ENCODE measurements around the gene PTPRR. TPM values are rescaled to one million over a fixed set of nuclear protein-coding genes. Genes with fewer than 3 reads are reported as not detected.

The PTPRR gene
- total and polyA plus RNA-seq, 8 donors = 0.45 to 11.1 (median 3.9) TPM; not detected in 2

DNA sequence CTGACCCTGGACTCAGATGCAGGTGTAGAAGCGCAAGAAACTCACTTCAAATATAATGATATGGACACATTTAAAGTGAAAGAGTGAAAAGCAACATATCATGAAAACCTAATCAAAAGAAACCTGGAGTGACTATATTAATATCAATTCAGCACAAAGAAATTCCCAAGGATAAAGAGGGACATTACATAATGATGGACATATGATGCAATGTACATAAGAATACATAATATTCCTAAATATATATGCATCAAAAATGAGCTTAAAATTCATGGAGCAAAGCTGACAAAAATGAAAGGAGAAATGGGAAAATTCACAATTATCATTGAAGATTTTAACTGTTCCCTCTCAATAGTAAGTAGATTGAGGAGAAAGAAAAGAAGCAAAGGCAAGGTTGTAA is 24.6 kb downstream of the PTPRR start:
- DNase-seq = no peak
- Histone ChIP-seq H3K4me1 (no peaks in the 10 kb centered on the region), H3K36me3 (no peaks in the 10 kb centered on the region), H3K9me3 (no peaks in the 10 kb centered on the region), H3K27me3 (no peaks in the 10 kb centered on the region), H3K27ac (no peak overlapping the region), H3K4me3 (no peak overlapping the region)
- intact Hi-C loops (cut with DNase I; ENCODE audit: low total_unique reads) = no loop called here
- 94 to 100% (median 96%) methylated on average over 1 of the region's 1 CpG for WGBS, 5 donors
- TF ChIP-seq POLR2A (IDR thresholded peaks at IDR 0.05) = no peak
- no peak for TF ChIP-seq POLR2AphosphoS5 (IDR thresholded peaks at IDR 0.05)
- TF ChIP-seq EP300 (IDR thresholded peaks at IDR 0.05) = no peak
- TF ChIP-seq, protein P1, sequence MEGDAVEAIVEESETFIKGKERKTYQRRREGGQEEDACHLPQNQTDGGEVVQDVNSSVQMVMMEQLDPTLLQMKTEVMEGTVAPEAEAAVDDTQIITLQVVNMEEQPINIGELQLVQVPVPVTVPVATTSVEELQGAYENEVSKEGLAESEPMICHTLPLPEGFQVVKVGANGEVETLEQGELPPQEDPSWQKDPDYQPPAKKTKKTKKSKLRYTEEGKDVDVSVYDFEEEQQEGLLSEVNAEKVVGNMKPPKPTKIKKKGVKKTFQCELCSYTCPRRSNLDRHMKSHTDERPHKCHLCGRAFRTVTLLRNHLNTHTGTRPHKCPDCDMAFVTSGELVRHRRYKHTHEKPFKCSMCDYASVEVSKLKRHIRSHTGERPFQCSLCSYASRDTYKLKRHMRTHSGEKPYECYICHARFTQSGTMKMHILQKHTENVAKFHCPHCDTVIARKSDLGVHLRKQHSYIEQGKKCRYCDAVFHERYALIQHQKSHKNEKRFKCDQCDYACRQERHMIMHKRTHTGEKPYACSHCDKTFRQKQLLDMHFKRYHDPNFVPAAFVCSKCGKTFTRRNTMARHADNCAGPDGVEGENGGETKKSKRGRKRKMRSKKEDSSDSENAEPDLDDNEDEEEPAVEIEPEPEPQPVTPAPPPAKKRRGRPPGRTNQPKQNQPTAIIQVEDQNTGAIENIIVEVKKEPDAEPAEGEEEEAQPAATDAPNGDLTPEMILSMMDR (IDR thresholded peaks at IDR 0.05) = no peak

DNA sequence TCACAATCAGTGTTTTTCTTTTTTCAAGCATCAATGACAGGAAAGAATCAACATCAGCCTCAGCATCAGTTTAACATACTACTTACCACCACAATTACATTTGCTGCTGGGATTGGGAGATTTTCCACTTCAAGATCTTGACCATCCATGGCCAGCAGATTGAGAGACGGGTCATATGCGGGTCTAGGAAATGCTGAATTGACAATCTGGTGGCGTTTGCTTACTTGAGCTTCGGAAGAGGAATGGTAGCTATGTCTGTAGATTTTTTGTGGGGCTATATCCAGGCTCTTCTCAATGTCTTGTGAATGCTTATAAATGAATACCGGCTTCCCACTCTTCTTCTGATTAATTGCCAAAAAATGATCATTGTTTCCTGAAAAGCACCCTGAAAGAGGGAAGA is 27.9 kb downstream of the PTPRR start:
- intact Hi-C loops (cut with DNase I; ENCODE audit: low total_unique reads) = no loop called here
- Histone ChIP-seq H3K4me3 (no peak overlapping the region), H3K9me3 (no peaks in the 10 kb centered on the region), H3K36me3 (no peaks in the 10 kb centered on the region), H3K27me3 (no peaks in the 10 kb centered on the region), H3K4me1 (no peaks in the 10 kb centered on the region), H3K27ac (no peak overlapping the region)
- WGBS, 5 donors = 83 to 96% (median 92%) methylated on average over 5 of the region's 5 CpGs
- no peak for DNase-seq
- TF ChIP-seq POLR2A (IDR thresholded peaks at IDR 0.05) = no peak
- TF ChIP-seq EP300 (IDR thresholded peaks at IDR 0.05) = no peak
- TF ChIP-seq, protein P1 (IDR thresholded peaks at IDR 0.05) = no peak
- TF ChIP-seq POLR2AphosphoS5 (IDR thresholded peaks at IDR 0.05) = no peak

DNA sequence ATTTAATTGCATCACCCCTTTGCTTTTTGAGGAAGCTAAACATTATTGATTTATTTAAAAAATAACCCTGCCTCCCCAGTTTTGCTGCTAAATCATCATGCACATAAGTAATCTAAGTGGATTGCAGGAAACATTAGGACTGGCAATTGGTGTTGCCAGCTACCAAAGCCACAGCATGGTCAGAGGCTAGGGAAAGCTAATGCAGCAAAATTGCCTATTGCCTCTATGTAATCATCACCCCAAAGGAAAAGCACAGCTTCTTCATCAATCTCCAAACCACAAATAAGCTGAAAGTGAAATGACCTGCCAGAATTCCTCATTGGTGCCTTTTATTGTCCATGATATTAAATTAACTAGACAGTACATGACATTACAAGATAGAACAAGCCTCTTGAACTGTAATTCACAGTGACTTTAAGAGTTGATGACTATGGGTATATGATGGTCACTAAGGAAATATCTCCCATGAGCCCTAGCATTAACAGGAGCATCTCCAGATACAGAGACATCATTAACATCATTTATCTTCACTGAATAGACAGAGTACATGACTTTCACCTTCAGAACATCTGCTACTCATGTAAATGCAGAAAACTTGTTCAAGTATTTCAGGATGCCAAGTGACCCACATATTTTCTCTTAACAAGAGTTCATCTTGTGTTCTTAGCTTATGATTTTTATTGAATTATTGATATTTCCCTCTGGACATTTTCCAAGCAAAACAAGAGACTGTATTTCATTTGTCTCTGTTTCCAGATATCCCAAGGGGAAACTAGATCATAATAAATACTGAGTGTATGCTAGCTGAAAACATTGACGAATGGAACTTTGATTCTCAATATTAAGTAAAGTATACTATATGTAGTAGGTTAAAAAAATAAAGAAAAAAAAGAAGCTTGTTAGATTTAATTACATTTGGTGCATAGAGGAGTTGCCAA is 29.4 kb downstream of the PTPRR start:
- no peaks in the 10 kb centered on the region for H3K9me3 ChIP-seq
- no peak overlapping the region for H3K4me3 ChIP-seq
- H3K27ac ChIP-seq = no peak overlapping the region
- no peak for DNase-seq
- no peaks in the 10 kb centered on the region for H3K27me3 ChIP-seq
- intact Hi-C loops (cut with DNase I; ENCODE audit: low total_unique reads) = no loop called here
- no peak for TF ChIP-seq EP300 (IDR thresholded peaks at IDR 0.05)
- no peak for TF ChIP-seq POLR2A (IDR thresholded peaks at IDR 0.05)
- TF ChIP-seq, protein P1 (IDR thresholded peaks at IDR 0.05) = no peak
- TF ChIP-seq POLR2AphosphoS5 (IDR thresholded peaks at IDR 0.05) = no peak
- no peaks in the 10 kb centered on the region for H3K4me1 ChIP-seq
- 57 to 72% (median 66%) methylated on average over 1 of the region's 1 CpG for WGBS, 5 donors
- no peaks in the 10 kb centered on the region for H3K36me3 ChIP-seq

DNA sequence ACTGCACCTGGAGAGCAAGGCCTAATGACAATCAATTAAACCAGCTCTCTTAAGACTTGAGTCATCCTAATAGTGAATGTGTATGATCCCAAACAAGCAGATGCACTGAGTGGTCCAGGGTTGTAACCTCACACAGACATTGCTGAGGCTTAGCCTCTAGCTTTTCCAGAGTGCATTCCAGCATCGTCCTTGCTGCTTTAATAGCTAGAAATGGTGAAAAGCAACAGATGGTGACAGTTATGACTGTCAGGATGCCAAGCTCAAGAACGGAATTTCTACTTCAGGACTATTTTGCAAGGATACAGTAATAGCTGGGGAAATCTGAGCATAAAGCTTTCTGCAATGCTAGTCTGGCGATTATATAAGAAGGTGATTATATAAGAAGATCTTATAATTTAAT is 34.6 kb downstream of the PTPRR start:
- Histone ChIP-seq H3K27me3 (no peaks in the 10 kb centered on the region), H3K27ac (no peak overlapping the region), H3K36me3 (no peaks in the 10 kb centered on the region), H3K9me3 (no peaks in the 10 kb centered on the region), H3K4me3 (no peak overlapping the region), H3K4me1 (no peaks in the 10 kb centered on the region)
- WGBS, 5 donors = 65 to 81% (median 78%) methylated on average over 3 of the region's 3 CpGs
- intact Hi-C loops (cut with DNase I; ENCODE audit: low total_unique reads) = no loop called here
- DNase-seq = peak in 1 of 2 donors; percentile 14
- TF ChIP-seq POLR2AphosphoS5 (IDR thresholded peaks at IDR 0.05) = no peak
- TF ChIP-seq, protein P1 (IDR thresholded peaks at IDR 0.05) = no peak

Measured in stomach (tissue), 9 donors.